ENCODE data around the gene CAMKMT.

DNA sequence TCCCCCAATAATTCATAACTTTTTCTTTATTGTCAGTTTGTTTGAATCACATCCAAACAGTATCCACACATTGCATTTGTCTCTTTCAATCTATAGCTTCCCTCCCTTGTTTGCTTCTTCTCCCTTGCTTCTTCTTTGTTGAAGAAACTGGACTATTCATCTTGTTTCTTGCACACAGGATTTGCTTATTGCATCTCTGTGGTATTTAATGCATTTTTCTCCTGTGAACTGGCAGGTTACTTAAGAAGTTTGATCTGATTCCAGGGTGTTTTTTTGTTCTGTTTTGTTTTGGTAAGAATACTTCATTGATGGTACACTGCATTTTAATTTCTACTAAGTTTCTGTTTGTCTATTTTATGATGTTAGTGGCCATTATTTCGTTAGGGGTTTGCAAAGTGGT, 166.8 kb downstream of the CAMKMT start:
- TF ChIP-seq, protein P1, sequence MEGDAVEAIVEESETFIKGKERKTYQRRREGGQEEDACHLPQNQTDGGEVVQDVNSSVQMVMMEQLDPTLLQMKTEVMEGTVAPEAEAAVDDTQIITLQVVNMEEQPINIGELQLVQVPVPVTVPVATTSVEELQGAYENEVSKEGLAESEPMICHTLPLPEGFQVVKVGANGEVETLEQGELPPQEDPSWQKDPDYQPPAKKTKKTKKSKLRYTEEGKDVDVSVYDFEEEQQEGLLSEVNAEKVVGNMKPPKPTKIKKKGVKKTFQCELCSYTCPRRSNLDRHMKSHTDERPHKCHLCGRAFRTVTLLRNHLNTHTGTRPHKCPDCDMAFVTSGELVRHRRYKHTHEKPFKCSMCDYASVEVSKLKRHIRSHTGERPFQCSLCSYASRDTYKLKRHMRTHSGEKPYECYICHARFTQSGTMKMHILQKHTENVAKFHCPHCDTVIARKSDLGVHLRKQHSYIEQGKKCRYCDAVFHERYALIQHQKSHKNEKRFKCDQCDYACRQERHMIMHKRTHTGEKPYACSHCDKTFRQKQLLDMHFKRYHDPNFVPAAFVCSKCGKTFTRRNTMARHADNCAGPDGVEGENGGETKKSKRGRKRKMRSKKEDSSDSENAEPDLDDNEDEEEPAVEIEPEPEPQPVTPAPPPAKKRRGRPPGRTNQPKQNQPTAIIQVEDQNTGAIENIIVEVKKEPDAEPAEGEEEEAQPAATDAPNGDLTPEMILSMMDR (IDR thresholded peaks at IDR 0.05), result no peak
- TF ChIP-seq POLR2A (IDR thresholded peaks at IDR 0.05) (no peak), POLR2AphosphoS5 (IDR thresholded peaks at IDR 0.05) (no peak)
